IPS-NIHi7 (cell line): ENCODE measurements around the gene FARP1.

Experiments
- DNase-seq: peaks from one replicate; pipeline ENCODE4 v3.0.0; 2012; ENCODE audit warnings: mixed read lengths; ENCODE audit errors: extremely low spot score

Gene FARP1

DNA sequence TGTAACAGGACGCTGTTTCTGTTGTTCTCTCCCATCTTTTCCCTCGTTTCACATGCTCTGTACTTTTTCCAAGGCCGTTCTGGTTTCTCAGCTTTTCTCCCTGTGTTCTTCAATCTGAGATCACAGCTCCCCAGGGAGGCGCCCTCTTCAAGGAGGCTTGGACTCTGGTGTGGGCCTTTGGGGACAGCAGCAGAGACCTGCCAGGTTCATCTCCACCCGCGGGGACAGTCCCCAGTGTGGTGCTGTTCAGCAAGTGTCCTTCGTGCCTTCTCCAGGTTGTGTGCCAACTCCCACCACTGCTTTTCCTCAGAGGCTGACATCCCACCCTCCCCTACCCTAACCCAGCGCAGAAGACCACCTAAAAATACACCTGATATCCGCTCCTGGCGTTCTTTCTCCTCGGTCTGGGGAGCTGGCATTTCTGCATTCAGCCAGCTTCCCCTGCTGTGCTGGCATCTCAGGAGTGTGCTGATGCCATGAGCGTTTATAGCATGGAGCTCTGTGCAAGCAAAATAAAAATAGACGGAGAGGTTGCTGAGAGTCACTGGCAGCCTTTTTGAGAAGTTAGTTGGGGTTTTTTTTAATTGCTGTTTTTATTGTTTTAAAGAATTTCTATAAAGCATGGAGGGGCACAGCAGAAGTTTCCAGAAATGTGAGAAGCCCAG lies 284.6 kb downstream of the FARP1 start:
- DNase-seq = no peak

DNA sequence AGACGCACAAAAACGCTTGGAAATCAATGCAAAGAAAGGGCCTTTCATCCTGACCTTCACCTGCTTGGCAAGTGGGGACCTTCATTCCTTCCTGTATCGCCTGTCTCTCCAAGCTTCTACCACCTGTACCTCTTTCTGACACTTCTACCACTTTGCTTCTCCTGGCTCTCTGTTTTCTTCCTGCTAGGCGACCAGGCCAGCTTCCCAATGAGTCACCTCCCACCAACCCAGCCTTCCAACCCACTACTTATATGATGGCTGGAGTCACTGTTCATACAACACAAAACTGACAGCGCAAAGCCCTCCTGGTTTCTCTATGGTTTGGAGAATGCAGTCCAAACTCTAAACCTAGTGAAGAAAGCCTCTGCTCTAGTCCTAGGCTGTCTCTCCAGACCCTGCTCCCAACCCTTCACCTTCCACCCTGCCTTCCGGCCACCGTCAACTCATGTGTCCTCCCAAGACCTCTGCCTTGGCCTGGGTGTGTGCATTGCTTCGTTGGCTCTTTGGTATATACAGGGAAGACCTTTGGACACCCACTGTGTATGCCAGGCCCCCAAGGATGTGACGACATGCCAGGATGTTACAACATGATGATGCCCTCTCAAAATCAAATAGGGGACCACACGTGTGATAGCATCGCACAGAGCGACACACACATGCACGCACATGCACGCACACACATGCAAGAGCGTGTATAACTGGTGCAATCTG lies 285.5 kb downstream of the FARP1 start:
- DNase-seq = no peak

DNA sequence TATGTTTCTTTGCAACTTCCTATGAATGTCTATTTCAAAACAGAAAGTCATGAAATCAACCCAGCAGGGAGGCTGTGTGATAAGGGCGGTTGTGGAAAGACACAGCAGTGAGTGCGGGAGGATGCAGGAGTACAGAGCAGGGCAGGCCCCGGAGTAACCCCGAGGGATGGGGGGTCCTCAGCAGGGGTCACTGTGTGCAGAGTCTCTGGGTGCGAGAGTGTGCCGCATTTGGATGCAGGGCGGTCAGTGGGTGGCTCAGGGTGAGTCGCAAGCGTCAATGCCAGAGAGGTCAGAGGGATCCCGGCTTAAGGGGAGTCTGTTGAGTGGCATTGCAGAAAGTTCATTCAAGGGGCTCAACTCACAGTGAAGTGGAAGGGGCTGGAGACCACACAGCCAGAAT lies 286.2 kb downstream of the FARP1 start:
- DNase-seq = no peak

DNA sequence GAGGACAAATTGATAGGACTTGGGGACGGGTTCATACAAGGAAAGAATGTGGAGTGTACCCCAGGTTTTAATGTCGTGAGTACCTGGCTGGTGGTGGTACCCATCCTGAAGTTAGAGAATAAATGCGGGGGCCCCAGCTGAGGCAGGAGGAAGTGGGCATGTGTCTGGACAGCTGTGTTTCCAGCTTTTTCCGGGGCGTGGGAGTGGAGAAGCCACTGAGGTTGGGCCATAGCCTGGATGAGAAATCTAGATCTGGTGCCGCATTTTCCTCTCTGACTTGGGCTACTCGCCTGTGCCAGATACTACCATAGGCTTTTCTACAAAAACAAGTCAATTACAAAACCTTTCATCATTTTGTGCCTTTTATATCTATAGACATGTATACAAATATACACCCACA lies 286.6 kb downstream of the FARP1 start:
- no peak for DNase-seq

DNA sequence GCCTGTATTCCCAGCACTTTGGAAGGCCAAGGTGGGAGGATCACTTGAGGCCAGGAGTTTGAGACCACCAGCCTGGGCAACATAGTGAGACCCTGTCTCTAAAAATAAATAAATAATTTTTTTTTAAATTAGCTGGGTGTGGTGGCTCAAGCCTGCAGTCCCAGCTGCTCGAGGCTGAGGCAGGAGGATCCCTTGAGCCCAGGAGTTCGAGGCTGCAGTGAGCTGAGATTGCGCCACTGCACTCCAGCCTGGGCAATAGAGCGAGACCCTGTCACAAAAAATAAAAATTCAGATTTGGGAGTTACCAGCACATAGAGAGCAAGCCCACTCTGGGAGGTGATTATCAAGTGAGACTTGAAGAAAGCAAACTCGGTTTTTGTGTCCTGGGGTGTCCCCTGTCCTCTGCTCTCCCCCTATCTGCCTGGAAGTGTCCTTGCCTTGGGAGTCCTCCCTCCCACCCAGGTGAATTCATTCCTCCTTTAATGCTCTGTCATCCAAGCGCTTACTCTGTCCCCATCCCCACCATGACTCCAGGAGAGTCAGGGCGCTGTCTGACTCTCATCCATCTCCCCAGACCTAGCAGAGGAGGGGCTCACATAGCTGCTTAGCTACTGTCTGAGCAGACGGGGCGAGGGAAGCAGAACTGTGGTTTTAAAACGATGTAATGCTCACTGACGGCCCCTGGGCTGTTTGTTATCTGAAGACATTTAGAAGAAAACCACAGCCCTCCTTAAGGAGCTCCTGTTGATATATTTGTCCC lies 287.3 kb downstream of the FARP1 start:
- no peak for DNase-seq

DNA sequence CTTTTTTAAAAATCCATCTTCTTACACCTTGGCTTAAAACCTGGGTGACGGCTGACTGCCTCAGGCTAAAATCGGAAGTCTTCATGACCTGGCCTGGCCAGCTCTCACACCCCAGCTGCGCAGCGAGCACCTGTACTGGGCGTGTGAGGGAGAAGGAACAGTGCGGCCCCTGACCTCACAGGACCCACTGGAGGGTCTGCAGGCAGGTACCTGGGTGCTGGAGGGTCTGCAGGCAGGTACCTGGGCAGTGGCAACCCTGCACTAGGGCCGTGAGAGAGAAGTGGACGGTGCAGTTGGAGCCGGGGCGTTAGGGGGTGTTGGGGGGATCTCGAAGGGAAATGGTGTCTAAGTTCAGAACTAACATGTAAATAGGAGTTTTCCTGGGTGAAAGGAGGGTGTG lies 289.7 kb downstream of the FARP1 start:
- no peak for DNase-seq

DNA sequence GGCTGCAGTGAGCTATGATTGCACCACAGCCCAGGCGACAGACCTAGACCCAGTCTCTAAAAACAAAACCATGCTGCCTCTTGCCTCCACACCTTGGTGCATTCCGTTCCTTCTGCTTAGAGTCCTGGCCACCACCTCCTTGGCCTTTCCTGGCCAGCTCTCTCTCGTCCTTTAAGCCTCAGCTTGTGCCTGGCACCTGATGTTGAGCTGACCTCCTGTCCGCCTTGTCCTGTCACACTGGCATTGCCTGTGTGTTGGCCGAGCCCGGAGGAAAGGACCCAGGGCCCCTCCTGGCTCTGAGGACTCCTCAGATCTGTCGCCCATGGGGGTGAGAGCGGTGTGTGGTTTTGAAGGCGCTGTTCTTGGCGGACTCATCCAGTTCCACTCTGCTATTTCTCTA lies 290.8 kb downstream of the FARP1 start:
- DNase-seq = no peak

DNA sequence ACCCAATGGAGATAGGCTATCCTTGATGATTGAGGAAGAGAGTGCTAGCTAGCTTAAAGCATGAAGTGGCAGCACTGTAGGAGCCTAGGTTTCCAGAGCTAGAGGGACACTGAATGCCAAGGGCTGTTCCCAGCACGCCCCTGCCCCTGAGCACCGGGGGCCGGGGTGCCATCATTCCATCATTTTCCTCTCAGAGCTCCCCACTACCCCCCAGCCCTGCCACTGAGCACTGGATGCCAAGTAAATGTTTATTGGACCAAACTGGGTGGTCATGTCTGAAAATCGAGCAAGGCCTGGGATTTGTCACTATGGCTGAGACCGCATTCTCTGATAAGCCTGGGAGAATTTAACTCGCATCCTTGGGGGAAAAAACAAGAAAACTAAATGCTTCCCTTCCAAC lies 291.2 kb downstream of the FARP1 start:
- no peak for DNase-seq

DNA sequence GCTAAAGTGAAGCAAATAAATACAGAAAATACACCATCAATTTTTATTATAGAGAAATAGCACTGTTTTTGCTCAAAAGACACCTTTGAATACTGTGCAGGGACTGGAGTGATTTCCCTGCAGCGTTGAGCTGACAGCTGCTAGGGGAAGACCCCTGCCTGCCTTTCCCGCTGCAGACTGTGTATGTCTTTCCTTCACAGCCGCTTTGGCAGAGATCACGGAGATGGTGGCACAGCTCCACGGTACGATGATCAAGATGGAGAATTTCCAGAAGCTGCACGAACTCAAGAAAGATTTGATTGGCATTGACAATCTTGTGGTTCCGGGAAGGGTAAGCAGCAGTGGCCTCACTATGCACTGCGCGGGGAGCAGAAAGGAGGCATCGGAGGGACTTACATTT lies 292.5 kb downstream of the FARP1 start:
- no peak for DNase-seq

DNA sequence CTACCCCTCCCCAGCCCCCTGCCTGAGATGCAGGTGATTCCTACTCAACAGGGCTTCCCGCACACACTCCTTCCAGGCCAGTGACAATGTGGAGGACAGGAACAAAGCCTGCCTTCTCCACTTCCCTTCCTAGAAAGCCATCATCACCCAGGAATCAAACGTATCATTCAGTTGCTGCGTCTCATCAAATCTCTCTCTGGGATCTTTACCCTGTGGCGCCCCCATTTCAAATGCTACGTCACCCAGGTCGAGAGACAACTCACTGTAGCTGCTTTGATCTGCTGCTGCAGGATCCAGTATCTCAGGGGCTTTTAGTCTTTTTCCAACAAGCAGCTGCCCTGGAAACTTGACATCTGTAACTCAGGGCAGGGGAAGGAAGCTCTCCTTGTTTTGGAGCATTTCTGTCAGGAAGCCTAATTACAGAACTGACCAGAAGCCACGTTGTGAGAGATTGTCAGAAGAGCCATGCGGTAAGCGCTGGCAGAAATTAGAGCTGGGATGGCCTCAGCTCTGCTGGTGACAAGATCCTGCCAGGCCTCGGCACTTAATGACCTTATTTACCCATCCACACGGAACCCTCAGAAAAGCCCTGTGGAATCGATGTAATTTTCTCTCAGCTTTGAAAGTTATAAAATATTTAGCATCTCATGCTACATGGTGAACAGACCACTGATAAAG lies 293.5 kb downstream of the FARP1 start:
- DNase-seq = no peak

DNA sequence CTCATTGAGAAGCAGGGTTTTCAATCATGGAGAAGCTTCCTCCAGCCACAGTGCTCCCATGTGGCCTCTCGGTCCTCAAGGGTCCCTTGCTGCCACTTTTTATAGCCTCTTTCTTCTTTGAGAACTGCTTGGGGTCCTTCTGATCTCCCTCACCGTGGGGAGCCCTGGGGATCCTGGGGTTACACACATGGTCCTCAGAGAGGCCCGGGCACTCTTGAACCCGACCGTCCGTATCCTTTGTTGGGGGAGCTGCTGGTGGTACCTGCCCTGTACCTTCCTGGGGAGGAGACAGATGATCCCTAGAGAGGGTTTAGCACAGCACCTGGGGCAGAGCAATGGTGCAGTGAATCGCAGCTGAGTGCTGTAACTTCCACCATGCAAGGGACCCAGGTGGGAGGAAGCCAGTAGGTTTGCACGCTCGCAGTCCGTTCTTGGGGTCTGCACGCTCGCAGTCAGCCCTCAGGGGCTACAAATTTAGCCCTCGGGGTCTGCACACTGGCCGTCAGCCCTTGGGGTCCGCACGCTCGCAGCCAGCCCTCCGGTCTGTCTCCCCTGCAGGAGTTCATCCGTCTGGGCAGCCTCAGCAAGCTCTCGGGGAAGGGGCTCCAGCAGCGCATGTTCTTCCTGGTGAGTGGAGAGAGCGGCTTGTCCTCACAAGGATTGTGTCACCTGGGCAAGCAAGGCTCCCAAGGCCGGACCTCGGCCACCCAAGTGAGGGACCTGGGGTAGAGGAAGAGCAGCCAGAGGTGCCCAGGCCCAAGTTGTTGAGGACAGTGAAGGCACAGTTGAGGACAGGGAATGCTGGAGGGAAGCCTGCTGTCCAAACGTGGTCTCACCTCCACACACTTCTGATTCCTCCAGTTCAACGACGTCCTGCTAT lies 295.6 kb downstream of the FARP1 start:
- no peak for DNase-seq

DNA sequence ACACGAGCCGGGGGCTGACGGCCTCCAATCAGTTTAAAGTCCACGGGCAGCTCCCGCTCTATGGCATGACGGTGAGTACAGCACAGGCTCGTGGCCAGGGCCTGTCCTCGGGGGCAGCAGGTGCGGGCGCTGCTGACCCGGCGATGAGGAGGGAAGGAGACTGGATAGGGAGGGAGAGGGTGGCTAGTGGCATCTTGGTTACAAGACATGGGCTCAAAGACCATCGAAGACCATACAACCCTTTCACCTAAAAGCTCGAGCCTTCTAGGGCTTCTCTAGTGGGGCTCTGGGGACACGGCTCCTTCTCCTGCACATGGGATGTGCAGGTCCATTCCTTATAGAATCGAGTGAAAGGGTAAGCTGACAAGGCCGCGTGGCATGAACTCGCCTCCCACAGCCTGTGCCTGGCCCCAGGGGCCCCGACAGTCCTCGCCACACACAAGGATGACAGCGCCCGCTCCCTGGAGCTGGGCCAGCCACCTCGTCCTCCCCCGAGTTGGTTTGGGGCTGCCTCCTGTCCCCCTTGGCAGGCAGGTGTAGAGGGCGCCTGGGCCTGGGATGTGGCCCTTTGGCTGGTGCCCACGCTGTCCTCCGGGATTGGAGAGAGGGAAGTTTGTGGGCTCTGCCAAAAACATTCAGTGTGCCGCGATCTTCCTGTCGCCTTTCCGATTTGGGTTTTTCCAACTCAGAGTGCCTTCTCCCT lies 296.4 kb downstream of the FARP1 start:
- DNase-seq = no peak

DNA sequence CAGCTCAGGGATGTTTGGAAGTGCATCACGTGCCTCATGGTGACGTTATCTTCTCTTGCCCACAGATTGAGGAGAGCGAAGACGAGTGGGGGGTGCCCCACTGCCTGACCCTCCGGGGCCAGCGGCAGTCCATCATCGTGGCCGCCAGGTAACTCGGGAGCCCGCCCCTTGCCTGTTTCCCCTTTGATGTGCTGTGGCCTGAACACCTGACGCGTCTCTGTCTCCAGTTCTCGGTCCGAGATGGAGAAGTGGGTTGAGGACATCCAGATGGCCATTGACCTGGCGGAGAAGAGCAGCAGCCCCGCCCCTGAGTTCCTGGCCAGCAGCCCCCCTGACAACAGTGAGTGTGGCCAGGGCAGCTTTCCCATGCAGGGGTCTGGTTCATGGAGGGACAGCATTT lies 297.0 kb downstream of the FARP1 start:
- no peak for DNase-seq

DNA sequence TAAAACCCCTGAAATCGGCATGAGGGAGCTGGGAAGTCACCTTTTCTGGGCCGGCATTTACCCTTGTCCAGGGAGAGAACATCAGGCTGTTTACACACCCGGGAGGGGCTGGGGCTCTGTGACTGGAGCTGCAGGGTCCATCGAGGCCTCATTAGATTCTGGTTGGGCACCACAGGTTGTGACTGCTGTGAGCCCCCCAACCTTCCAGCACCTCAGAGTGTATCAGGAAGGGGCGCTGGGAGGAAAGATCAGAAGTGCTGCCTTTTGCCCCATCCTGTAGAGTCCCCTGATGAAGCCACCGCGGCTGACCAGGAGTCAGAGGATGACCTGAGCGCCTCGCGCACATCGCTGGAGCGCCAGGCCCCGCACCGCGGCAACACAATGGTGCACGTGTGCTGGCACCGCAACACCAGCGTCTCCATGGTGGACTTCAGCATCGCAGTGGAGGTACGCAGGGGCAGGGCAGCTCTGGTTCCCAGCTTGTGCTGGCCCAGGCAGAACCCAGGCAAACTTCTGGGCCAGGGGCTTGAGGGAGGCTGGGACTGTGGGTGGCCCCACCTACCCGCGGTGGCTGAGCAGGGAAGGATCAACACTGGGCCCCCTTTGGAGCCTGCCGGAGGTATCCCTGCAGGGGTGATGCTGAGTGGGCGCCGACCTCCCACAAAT lies 297.6 kb downstream of the FARP1 start:
- DNase-seq = no peak

DNA sequence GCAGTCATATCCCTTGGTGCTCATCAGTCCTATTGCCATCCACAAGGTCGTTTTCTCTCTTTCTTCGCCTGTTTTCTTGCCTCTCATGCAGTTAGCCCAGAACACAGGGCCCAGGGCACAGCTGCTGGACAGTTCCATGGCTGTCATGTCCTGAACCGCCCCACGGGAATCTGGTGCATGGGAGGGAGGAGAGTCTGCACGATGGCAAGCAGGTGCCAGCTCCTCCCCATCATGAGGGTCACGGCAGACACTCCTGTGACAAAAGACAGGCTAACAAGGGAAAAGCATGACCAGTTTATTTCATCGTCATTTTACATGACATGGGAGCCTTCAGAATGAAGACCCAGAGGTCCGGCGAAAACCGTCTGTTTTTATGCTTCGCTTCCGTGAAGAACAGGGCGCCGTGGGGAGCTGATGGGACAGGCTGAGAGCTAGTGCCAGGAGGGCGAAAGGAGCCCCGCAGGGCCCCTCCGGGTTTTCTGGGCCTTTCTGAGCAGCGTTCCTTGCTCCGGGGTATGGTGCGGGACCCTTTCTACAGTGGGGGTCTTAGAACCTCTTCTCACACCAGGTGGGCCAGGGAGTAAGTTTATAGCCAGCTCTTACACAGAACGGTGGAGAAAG lies 298.3 kb downstream of the FARP1 start:
- no peak for DNase-seq

DNA sequence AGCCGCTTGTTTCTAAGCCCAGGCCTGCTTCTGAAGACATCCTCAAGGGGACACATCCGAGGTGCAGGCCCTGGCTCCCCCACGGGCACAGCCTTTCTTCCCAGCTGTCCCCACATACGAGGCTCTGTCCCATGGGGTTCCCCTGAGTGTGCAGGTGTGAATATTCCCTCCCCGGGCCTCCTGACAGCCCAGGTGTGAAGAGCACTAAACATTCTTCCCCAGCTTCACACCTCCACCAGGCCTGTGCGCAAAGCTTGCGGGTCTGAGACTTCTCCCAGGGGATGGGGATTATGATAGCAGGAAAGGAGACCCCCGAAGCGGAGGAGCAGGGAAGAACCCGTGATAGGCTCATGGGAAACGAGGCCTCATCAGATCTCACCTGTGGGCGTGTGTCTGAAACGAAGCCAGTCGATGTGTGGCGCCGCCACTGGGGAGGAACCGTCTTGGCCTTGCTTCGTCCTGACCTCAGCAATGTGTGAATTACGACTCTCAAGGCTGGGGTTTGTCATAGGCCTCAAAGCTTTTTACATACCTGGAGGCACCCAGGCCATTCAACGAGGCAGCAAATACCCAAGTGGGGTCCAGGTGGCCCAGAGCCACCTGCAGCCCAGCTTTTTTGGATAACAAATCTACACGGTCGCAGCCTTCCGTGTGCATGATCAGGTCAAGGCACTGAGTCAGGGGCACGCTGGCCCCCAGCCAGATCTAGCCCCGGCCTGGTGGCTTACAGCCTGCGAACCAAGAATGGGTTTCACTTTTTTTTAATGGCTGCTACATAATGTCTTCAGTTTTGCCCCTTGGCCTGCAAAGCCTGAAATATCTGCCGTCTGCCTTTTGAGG lies 299.7 kb downstream of the FARP1 start:
- no peak for DNase-seq

DNA sequence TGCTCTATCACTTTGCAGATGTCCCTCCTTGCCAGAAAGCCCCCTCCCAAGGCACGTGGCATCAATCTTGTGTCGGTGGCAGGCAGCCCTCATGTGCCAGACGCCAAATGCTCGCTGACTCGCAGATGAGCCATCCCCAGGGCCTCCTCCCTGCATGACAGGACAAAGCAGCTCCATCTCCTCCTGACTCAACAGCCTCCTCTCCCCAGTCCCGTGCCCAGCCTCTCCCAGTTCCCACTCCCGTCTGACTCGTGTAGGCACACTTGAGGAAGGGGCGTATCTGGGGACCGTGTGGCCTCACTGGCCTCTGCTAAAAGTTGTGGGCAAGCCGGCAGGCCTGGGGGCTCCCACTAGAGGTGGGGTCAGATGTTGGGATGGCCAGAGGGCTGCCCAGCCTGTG lies 300.4 kb downstream of the FARP1 start:
- no peak for DNase-seq

DNA sequence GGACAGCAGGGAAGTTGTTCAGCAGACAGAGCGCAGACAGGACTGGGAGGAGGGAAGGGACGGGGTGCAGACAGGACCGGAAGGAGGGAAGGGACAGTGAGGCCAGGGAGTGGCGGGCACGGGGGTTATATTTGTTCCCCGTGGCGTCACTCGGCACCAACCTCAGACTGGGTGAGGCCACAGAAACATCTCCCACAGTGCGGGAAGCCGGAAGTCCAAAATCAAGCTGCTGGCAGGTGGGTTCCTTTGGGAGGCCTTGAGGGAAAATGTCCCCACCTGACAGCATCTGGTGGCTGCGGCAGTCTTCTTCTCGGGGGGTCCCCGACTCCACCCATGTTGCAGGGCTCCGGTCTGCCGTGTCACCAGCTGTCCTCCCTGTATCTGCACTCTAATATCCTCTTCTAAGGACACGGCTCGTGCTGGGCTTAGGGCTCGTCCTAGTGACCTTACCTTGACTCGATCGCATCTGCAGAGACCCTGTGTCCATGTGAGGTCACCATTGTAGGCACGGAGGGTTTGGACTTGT lies 301.0 kb downstream of the FARP1 start:
- DNase-seq = no peak

DNA sequence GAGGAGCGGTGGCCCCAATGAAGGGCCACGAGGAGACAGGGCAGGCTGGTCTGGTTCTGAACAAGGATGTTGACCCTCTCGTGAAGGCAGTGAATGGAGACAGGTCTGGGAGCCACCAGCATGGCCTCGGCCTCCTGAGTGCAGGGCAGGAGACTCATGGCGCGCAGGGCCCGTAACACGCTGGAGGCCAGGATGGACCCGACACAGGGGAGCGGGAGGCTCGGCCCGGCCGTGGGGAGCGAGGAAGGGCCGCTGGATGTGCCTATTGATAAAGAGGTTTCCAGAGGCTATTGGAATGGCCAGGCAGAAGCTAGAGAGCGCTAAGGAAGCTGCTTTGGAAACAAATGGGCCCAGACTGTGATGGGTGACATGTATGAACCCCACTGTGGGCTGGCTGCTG lies 301.5 kb downstream of the FARP1 start:
- DNase-seq = no peak
